Kidney (tissue), 14 donors: Measurements from ENCODE around the gene PEX14. TPM values are rescaled to one million over a fixed set of nuclear protein-coding genes. Genes with fewer than 3 reads are reported as not detected.

Experiments
- DNase-seq, 5 donors: peaks; one replicate each; pipeline ENCODE4 v3.0.0-alpha.2; 2013 to 2020
- FAIRE-seq: peaks from 2 replicates; lab custom pipeline; 2012; peaks lifted over from hg19 to GRCh38; lab: Jason Lieb, UNC
- H3K27ac ChIP-seq, 2 donors: one replicate each; pipeline ENCODE4 v1.7.0; 2013; ENCODE audit warnings: low read depth in 2 of 2, low read length in 2 of 2, inconsistent platforms in 1 of 2
- H3K27me3 ChIP-seq: one replicate; pipeline ENCODE4 v1.7.1; 2013; ENCODE audit warnings: low read length, inconsistent platforms; ENCODE audit not compliant: control insufficient read depth, insufficient read depth
- H3K36me3 ChIP-seq, 3 donors: one replicate each; pipeline versions ENCODE4 v1.7.0 to v1.7.1; 2013; ENCODE audit warnings: low read length in 3 of 3, control low read depth in 1 of 3, inconsistent platforms in 1 of 3; ENCODE audit not compliant: insufficient read depth in 3 of 3, control insufficient read depth in 2 of 3
- H3K4me1 ChIP-seq, 3 donors: one replicate each; pipeline versions ENCODE4 v1.7.0 to v1.7.1; 2013; ENCODE audit warnings: low read length in 3 of 3, inconsistent platforms in 1 of 3, low read depth in 1 of 3; ENCODE audit not compliant: control insufficient read depth in 2 of 3, insufficient read depth in 2 of 3
- H3K4me3 ChIP-seq, 3 donors: one replicate each; pipeline versions ENCODE4 v1.7.0 to v1.8.1; 2013; ENCODE audit warnings: low read length in 3 of 3, control low read depth in 1 of 3, inconsistent platforms in 1 of 3
- H3K9ac ChIP-seq, 3 donors: one replicate each; pipeline versions ENCODE4 v1.7.0 to v1.7.1; 2013; ENCODE audit warnings: low read length in 3 of 3, control low read depth in 1 of 3, inconsistent platforms in 1 of 3
- H3K9me3 ChIP-seq, 3 donors: one replicate each; pipeline versions ENCODE4 v1.7.0 to v1.7.1; 2013; ENCODE audit warnings: low read length in 3 of 3, control low read depth in 1 of 3, inconsistent platforms in 1 of 3; ENCODE audit not compliant: control insufficient read depth in 2 of 3, insufficient read depth in 1 of 3
- intact Hi-C: fragments of 100-400 bp; cut with DNase I; formaldehyde crosslinking; loops from one replicate; pipeline ENCODE4 v1.11.1; 2022
- polyA plus RNA-seq: library from polyadenylated mRNA; stranded (reverse); fragments of 350-450 nt; fragmentation: Illumina TruSeq; extraction: RNeasy Lipid Tissue Mini Kit (QIAGEN cat#74804); gene quantifications from one replicate; pipeline ENCODE4 v1.2.3, GENCODE V29; 2014; ENCODE audit warnings: low read depth, low replicate concordance; ENCODE audit not compliant: insufficient read depth
- total RNA-seq: library from RNA; stranded (reverse); fragmentation: NEBNext Ultra II Directional; extraction: Animal tissue kit (Norgen Biotek cat#: 25700); gene quantifications from one replicate; pipeline ENCODE4 v1.2.1, GENCODE V29; 2021
- TF ChIP-seq, protein P1 (sequence below): IDR thresholded peaks from 3 replicates; pipeline ENCODE4 v1.5.1; 2012; ENCODE audit warnings: mild to moderate bottlenecking, moderate library complexity, borderline replicate concordance; ENCODE audit not compliant: insufficient read depth; ENCODE audit errors: extremely low read depth
- donor health status: control.
- donor health status: control.
- donor health status: control.
- donor health status: control.
- donor health status: control.
- donor health status: DM: yes; HTN: yes; CAD: no.
- donor health status: Normal renal cell carcinoma (clear cell type).

Gene PEX14
- total and polyA plus RNA-seq, 2 donors from 2014 or later = 22.8 to 25.8 TPM

DNA sequence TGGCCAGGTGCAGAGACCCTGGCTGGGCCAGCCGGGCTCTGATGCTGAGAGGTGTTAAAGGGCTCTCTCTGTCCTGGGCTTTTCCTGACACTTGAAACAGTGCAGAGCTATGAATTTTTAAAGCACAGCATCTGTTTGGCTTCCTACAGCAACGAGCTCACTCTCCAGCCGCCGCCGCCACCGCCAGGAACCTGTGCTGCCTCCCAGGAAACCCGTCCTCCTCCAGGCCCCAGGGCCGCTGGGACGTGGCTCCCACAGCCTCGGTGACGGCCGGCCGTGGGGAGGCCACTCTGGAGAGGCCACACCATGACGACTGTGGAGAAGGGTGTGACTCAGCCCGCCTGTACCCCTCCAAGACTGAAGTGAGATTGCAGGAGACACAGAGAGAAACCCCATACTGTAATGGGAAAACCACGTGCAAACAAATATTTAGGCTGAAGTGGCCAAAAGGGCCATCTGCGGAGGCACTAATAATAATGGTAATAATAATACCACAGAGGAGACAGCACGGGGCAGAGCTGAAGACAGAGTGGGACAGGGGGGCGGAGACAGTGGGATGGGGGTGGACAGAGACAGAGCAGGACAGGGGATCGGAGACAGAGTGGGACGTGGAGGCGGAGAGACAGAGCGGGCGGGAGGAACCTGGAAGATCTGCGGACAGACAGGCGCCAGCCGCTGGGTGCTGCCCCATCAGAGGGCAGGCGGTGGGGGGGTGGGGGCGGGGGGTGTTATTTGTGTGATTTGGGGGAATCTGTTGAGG is 182.5 kb downstream of the PEX14 start:
- FAIRE-seq (no peak), DNase-seq (no peak)
- Histone ChIP-seq H3K27ac (no peak overlapping the region), H3K4me1 (no peaks in the 10 kb centered on the region), H3K9me3 (peaks cover 0 to 5% (median 0%) of the 10 kb centered on the region in 3 donors), H3K27me3 (no peaks in the 10 kb centered on the region), H3K9ac (no peak overlapping the region), H3K36me3 (peaks cover 2 to 9% (median 3%) of the 10 kb centered on the region in 3 donors), H3K4me3 (no peak overlapping the region)
- TF ChIP-seq, protein P1, sequence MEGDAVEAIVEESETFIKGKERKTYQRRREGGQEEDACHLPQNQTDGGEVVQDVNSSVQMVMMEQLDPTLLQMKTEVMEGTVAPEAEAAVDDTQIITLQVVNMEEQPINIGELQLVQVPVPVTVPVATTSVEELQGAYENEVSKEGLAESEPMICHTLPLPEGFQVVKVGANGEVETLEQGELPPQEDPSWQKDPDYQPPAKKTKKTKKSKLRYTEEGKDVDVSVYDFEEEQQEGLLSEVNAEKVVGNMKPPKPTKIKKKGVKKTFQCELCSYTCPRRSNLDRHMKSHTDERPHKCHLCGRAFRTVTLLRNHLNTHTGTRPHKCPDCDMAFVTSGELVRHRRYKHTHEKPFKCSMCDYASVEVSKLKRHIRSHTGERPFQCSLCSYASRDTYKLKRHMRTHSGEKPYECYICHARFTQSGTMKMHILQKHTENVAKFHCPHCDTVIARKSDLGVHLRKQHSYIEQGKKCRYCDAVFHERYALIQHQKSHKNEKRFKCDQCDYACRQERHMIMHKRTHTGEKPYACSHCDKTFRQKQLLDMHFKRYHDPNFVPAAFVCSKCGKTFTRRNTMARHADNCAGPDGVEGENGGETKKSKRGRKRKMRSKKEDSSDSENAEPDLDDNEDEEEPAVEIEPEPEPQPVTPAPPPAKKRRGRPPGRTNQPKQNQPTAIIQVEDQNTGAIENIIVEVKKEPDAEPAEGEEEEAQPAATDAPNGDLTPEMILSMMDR = no peak
- intact Hi-C loops = no loop called here

DNA sequence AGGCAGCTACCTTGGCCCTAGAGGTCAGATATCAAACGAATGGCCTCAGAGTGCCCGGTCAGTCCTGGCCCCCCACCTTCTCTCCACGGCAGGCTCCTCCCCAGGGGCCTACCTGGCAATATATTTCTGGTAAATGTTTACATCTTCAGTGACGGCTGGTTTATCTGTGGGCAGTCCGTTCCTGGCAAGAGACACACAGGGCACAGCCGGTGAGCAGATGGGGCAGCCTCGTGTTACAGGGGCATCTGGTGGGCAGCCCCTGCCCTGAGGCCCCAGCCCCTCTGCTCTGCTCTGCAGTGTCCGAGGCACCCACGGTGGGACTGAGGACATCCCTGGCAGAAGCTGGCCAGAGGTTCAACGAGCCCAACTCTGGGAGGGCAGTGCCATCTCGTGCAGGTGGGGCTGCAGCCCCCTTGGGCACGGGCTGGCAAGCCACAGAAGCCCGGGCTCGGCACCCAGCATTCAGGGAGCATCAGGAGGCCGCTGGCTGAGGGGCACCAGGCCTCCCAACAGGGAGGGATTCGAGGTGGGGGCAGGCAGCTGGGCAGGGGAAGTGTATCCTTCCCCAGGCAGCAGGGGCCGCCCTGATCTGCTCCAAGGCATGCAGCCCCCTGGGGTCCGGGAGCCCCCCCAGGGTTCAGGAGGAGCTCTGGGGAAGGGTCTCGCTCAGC is 183.8 kb downstream of the PEX14 start:
- H3K36me3 ChIP-seq = peaks cover 2 to 9% (median 3%) of the 10 kb centered on the region in 3 donors
- no peak overlapping the region for H3K27ac ChIP-seq
- TF ChIP-seq, protein P1 = no peak
- intact Hi-C loops = no loop called here
- H3K4me1 ChIP-seq = peaks cover 1 to 4% (median 3%) of the 10 kb centered on the region in 3 donors
- H3K9me3 ChIP-seq = peaks cover 0 to 5% (median 0%) of the 10 kb centered on the region in 3 donors
- H3K27me3 ChIP-seq = no peaks in the 10 kb centered on the region
- no peak overlapping the region for H3K9ac ChIP-seq
- no peak for FAIRE-seq
- no peak for DNase-seq
- H3K4me3 ChIP-seq = no peak overlapping the region

DNA sequence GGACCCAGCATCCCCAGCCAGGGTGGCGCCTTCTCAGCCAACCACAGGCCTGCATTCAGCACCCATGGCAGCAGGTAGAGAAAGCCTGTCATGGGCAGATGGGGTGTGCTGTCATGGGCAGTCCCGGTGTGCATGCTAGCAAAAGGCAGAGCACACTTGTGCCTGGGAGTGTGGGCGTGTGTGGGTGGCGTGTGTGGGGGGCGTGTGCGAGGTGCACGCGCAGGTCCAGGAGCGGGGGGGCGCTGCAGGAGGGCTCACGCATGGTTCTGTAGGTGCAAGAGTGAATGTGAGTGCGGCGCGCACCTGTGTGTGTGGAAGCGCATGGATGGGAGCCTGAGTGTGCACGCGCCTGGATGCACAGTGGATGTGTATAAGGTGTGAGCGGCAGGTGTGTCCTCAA is 184.5 kb downstream of the PEX14 start:
- intact Hi-C loops = no loop called here
- DNase-seq (no peak), FAIRE-seq (no peak)
- TF ChIP-seq, protein P1 = no peak
- Histone ChIP-seq H3K4me3 (no peak overlapping the region), H3K4me1 (peaks cover 3 to 8% (median 6%) of the 10 kb centered on the region in 3 donors), H3K36me3 (peaks cover 2 to 9% (median 3%) of the 10 kb centered on the region in 3 donors), H3K9ac (no peak overlapping the region), H3K27me3 (no peaks in the 10 kb centered on the region), H3K9me3 (peaks cover 0 to 5% (median 0%) of the 10 kb centered on the region in 3 donors), H3K27ac (no peak overlapping the region)
